ENCODE data around the gene HIF1A.

DNA sequence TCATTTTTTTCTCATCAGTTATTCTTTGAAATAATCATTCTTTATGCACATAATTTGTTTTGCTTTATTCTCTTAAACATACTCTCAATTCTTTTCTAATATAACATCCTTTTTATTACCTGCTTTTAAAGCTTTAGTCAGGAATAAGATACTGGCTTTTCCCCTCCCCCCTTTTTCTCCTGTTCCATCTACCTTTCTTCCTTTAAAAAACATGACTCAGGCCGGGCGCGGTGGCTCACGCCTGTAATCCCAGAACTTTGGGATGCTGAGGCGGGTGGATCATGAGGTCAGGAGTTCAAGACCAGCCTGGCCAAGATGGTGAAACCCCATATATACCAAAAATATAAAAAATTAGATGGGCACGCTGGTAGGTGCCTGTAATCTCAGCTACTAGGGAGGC is 25.4 kb downstream of the HIF1A start:
- TF ChIP-seq MXI1 (IDR thresholded peaks at IDR 0.05; ENCODE audit: low read depth, low read length): no peak
- TF ChIP-seq EZH2 (IDR thresholded peaks at IDR 0.05; ENCODE audit: borderline replicate concordance, control insufficient read depth, low read depth, low read length): no peak
- TF ChIP-seq, protein P1, sequence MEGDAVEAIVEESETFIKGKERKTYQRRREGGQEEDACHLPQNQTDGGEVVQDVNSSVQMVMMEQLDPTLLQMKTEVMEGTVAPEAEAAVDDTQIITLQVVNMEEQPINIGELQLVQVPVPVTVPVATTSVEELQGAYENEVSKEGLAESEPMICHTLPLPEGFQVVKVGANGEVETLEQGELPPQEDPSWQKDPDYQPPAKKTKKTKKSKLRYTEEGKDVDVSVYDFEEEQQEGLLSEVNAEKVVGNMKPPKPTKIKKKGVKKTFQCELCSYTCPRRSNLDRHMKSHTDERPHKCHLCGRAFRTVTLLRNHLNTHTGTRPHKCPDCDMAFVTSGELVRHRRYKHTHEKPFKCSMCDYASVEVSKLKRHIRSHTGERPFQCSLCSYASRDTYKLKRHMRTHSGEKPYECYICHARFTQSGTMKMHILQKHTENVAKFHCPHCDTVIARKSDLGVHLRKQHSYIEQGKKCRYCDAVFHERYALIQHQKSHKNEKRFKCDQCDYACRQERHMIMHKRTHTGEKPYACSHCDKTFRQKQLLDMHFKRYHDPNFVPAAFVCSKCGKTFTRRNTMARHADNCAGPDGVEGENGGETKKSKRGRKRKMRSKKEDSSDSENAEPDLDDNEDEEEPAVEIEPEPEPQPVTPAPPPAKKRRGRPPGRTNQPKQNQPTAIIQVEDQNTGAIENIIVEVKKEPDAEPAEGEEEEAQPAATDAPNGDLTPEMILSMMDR (IDR thresholded peaks at IDR 0.05 in 2 of 3, conservative IDR thresholded peaks at IDR 0.05 in 1 of 3; ENCODE audit: control insufficient read depth in 2 of 3, extremely low read depth in 1 of 3, insufficient read depth in 1 of 3, low read depth in 3 of 3, low read length in 3 of 3): no peak
- no peak for TF ChIP-seq SMC3 (IDR thresholded peaks at IDR 0.05; ENCODE audit: borderline replicate concordance, low read length)
- TF ChIP-seq HDGF (IDR thresholded peaks at IDR 0.05): no peak
- no peak for TF ChIP-seq RAD21 (IDR thresholded peaks at IDR 0.05; ENCODE audit: insufficient read depth, low read depth, low read length)
- TF ChIP-seq, protein P2, sequence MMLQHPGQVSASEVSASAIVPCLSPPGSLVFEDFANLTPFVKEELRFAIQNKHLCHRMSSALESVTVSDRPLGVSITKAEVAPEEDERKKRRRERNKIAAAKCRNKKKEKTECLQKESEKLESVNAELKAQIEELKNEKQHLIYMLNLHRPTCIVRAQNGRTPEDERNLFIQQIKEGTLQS (IDR thresholded peaks at IDR 0.05; ENCODE audit: borderline replicate concordance, extremely low read depth, low read depth, low read length): no peak
- no peak for TF ChIP-seq RCOR1 (conservative IDR thresholded peaks at IDR 0.05; ENCODE audit: low read depth, low read length)
- TF ChIP-seq NRF1 (conservative IDR thresholded peaks at IDR 0.05; ENCODE audit: low read depth, low read length): no peak
- TF ChIP-seq ZNF24 (IDR thresholded peaks at IDR 0.05): no peak
- no peak for TF ChIP-seq JUNB (IDR thresholded peaks at IDR 0.05)

Data from GM12878 (cell line).